NB4 (cell line): Measurements from ENCODE around the gene SPTSSA.

Experiments
- POLR2A ChIP-seq: IDR thresholded peaks from 2 replicates; pipeline ENCODE4 v1.6.1; 2011; ENCODE audit warnings: mild to moderate bottlenecking; ENCODE audit not compliant: insufficient read length; ENCODE audit errors: extremely low read depth
- TF ChIP-seq, protein P1 (sequence below): IDR thresholded peaks from one replicate; pipeline ENCODE4 v1.5.1; 2012; ENCODE audit warnings: low read depth, low read length

DNA sequence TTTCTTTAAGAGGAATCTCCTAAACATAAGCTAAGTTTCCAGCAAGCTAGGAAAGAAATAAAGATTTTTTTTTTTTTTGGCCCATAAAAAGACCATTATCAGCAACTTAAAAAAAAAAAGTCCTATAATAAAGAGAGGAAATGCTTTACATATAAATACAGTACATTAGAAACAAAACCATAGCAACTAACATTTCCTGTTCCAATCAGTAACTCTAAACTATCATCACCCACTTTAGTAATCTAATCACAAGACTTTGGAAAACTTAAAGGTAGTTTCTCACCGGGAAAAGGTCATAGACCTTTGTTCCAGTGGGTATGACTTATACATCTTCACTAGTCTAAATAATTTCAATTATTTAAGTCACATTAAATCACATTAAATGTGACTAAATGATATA lies 11.1 kb downstream of the SPTSSA start:
- TF ChIP-seq, protein P1, sequence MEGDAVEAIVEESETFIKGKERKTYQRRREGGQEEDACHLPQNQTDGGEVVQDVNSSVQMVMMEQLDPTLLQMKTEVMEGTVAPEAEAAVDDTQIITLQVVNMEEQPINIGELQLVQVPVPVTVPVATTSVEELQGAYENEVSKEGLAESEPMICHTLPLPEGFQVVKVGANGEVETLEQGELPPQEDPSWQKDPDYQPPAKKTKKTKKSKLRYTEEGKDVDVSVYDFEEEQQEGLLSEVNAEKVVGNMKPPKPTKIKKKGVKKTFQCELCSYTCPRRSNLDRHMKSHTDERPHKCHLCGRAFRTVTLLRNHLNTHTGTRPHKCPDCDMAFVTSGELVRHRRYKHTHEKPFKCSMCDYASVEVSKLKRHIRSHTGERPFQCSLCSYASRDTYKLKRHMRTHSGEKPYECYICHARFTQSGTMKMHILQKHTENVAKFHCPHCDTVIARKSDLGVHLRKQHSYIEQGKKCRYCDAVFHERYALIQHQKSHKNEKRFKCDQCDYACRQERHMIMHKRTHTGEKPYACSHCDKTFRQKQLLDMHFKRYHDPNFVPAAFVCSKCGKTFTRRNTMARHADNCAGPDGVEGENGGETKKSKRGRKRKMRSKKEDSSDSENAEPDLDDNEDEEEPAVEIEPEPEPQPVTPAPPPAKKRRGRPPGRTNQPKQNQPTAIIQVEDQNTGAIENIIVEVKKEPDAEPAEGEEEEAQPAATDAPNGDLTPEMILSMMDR: no peak
- TF ChIP-seq POLR2A: no peak
